Activated CD4-positive, alpha-beta T cell treated with anti-CD3 and anti-CD28 coated beads, Interleukin-2, amount 10 ng/mL, durations not matched to agents 7 days and 5 days (primary cell): ENCODE measurements around the gene ANKRD23. TPM values are rescaled to one million over a fixed set of nuclear protein-coding genes. Genes with fewer than 3 reads are reported as not detected.

Experiments
- CTCF ChIA-PET: fragments of 350-600 bp; sonication (Branson Sonifier 250); formaldehyde crosslinking; loops from one replicate; lab custom pipeline; 2021; ENCODE audit warnings: antibody characterized with exemption; lab: Charles Lee
- POLR2A ChIA-PET: fragments of 350-600 bp; sonication (Branson Sonifier 250); formaldehyde crosslinking; loops from one replicate; lab custom pipeline; 2021; ENCODE audit warnings: antibody characterized with exemption; lab: Charles Lee
- DNase-seq: peaks from one replicate; pipeline ENCODE4 v3.0.0-alpha.2; 2020
- H3K27ac Mint-ChIP-seq: one replicate; pipeline ENCODE4 v1.8.0; 2021; ENCODE audit warnings: mild to moderate bottlenecking, moderate library complexity, mixed read lengths
- H3K27me3 Mint-ChIP-seq: one replicate; pipeline ENCODE4 v1.8.0; 2021; ENCODE audit warnings: mixed read lengths
- H3K36me3 Mint-ChIP-seq: one replicate; pipeline ENCODE4 v1.8.0; 2021; ENCODE audit warnings: low read depth, mixed read lengths
- H3K4me1 Mint-ChIP-seq: one replicate; pipeline ENCODE4 v1.8.0; 2021; ENCODE audit warnings: mixed read lengths
- H3K4me3 Mint-ChIP-seq: one replicate; pipeline ENCODE4 v1.8.0; 2021; ENCODE audit warnings: mild to moderate bottlenecking, moderate library complexity, mixed read lengths
- H3K9me3 Mint-ChIP-seq: one replicate; pipeline ENCODE4 v1.8.0; 2021; ENCODE audit warnings: mixed read lengths
- total RNA-seq, 2 experiments: library from RNA; stranded (reverse); gene quantifications; one replicate each; pipeline ENCODE4 v1.2.3, GENCODE V29; 2021

The ANKRD23 gene
- total RNA-seq, 2 experiments from 2014 or later: 17.0 to 17.3 TPM

GRCh38 chr2:96838345-96839292 is 5.2 kb downstream of the ANKRD23 start:
- peaks cover 30% of the 10 kb centered on the region for H3K4me1 Mint-ChIP-seq
- ChIA-PET CTCF (interaction anchor here (0.8 to 1.7 kb wide), 8 partner anchors 9 to 274 kb away, joined by 3 to 8 read pairs (median 4); partner anchors contain the start of genes ANKRD36 and ANKRD39), POLR2A (no interaction called here)
- peak overlapping the region; percentile 90 for H3K27ac Mint-ChIP-seq
- peaks cover 20% of the 10 kb centered on the region for H3K36me3 Mint-ChIP-seq
- no peaks in the 10 kb centered on the region for H3K27me3 Mint-ChIP-seq
- DNase-seq: no peak
- no peaks in the 10 kb centered on the region for H3K9me3 Mint-ChIP-seq
- peak overlapping the region; percentile 51 for H3K4me3 Mint-ChIP-seq

GRCh38 chr2:96837575-96837974 is 6.2 kb downstream of the ANKRD23 start:
- POLR2A ChIA-PET: no interaction called here
- Mint-ChIP-seq H3K9me3 (no peaks in the 10 kb centered on the region), H3K4me3 (no peak overlapping the region), H3K36me3 (peaks cover 25% of the 10 kb centered on the region), H3K27ac (no peak overlapping the region), H3K27me3 (no peaks in the 10 kb centered on the region), H3K4me1 (peaks cover 26% of the 10 kb centered on the region)
- CTCF ChIA-PET: interaction anchor here (1.4 to 1.7 kb wide), 2 partner anchors 10 to 21 kb away, joined by 4 to 8 read pairs; partner anchors contain the start of gene ANKRD39
- DNase-seq: no peak

- H3K9me3 Mint-ChIP-seq: no peaks in the 10 kb centered on the region
- no peak overlapping the region for H3K27ac Mint-ChIP-seq
- H3K4me1 Mint-ChIP-seq: peaks cover 21% of the 10 kb centered on the region
- peaks cover 29% of the 10 kb centered on the region for H3K36me3 Mint-ChIP-seq
- H3K4me3 Mint-ChIP-seq: no peak overlapping the region
- H3K27me3 Mint-ChIP-seq: no peaks in the 10 kb centered on the region
- ChIA-PET POLR2A (no interaction called here), CTCF (interaction anchor here (0.7 to 2.2 kb wide), 3 partner anchors 18 to 36 kb away, joined by 3 to 13 read pairs (median 5); partner anchors contain the start of gene ANKRD39)
- DNase-seq: no peak
Observed at GRCh38 chr2:96835830-96836229, 8.0 kb downstream of the ANKRD23 start.

GRCh38 chr2:96832754-96833507 is 10.9 kb downstream of the ANKRD23 start:
- POLR2A ChIA-PET: no interaction called here

GRCh38 chr2:96832408-96832753 is 11.4 kb downstream of the ANKRD23 start:
- Mint-ChIP-seq H3K27ac (no peak overlapping the region), H3K36me3 (peaks cover 43% of the 10 kb centered on the region), H3K27me3 (no peaks in the 10 kb centered on the region), H3K9me3 (no peaks in the 10 kb centered on the region), H3K4me1 (peaks cover 3% of the 10 kb centered on the region), H3K4me3 (no peak overlapping the region)
- ChIA-PET POLR2A (no interaction called here), CTCF (no interaction called here)
- no peak for DNase-seq

More at GRCh38 chr2:96832754-96833507, 10.9 kb downstream of the ANKRD23 start:
- H3K27me3 Mint-ChIP-seq: no peaks in the 10 kb centered on the region
- H3K9me3 Mint-ChIP-seq: no peaks in the 10 kb centered on the region
- H3K4me1 Mint-ChIP-seq: peaks cover 3% of the 10 kb centered on the region
- no peak overlapping the region for H3K27ac Mint-ChIP-seq
- CTCF ChIA-PET: interaction anchor here (0.6 to 1.7 kb wide), 3 partner anchors 12 to 509 kb away, joined by 3 to 5 read pairs (median 4); partner anchors contain the start of gene ANKRD39
- no peak for DNase-seq
- H3K4me3 Mint-ChIP-seq: no peak overlapping the region
- H3K36me3 Mint-ChIP-seq: peaks cover 39% of the 10 kb centered on the region

- no peak for DNase-seq
- no peak overlapping the region for H3K4me3 Mint-ChIP-seq
- H3K27ac Mint-ChIP-seq: peak overlapping the region; percentile 1
- ChIA-PET CTCF (no interaction called here), POLR2A (no interaction called here)
- peaks cover 46% of the 10 kb centered on the region for H3K36me3 Mint-ChIP-seq
- H3K9me3 Mint-ChIP-seq: no peaks in the 10 kb centered on the region
- H3K4me1 Mint-ChIP-seq: peaks cover 3% of the 10 kb centered on the region
- H3K27me3 Mint-ChIP-seq: no peaks in the 10 kb centered on the region
Observed at GRCh38 chr2:96831679-96832078, 12.1 kb downstream of the ANKRD23 start.

GRCh38 chr2:96830044-96830562 is 13.7 kb downstream of the ANKRD23 start:
- no peak for DNase-seq
- CTCF ChIA-PET: no interaction called here
- no peaks in the 10 kb centered on the region for H3K9me3 Mint-ChIP-seq
- H3K4me3 Mint-ChIP-seq: no peak overlapping the region
- POLR2A ChIA-PET: no interaction called here
- peaks cover 57% of the 10 kb centered on the region for H3K36me3 Mint-ChIP-seq
- H3K27me3 Mint-ChIP-seq: no peaks in the 10 kb centered on the region
- H3K27ac Mint-ChIP-seq: peak overlapping the region; percentile 77
- H3K4me1 Mint-ChIP-seq: peaks cover 3% of the 10 kb centered on the region

- Mint-ChIP-seq H3K27ac (no peak overlapping the region), H3K36me3 (peaks cover 54% of the 10 kb centered on the region), H3K4me1 (peaks cover 6% of the 10 kb centered on the region), H3K9me3 (no peaks in the 10 kb centered on the region), H3K4me3 (no peak overlapping the region), H3K27me3 (no peaks in the 10 kb centered on the region)
- DNase-seq: no peak
- CTCF ChIA-PET: interaction anchor here (0.6 kb wide), 1 partner anchor 84 kb away, joined by 3 read pairs; no protein-coding TSS in a partner anchor
- POLR2A ChIA-PET: no interaction called here
Observed at GRCh38 chr2:96828874-96829273, 14.9 kb downstream of the ANKRD23 start.

GRCh38 chr2:96828436-96828835 is 15.4 kb downstream of the ANKRD23 start:
- ChIA-PET CTCF (interaction anchor here (0.6 kb wide), 1 partner anchor 84 kb away, joined by 3 read pairs; no protein-coding TSS in a partner anchor), POLR2A (no interaction called here)
- peaks cover 6% of the 10 kb centered on the region for H3K4me1 Mint-ChIP-seq
- H3K9me3 Mint-ChIP-seq: no peaks in the 10 kb centered on the region
- H3K4me3 Mint-ChIP-seq: no peak overlapping the region
- no peak overlapping the region for H3K27ac Mint-ChIP-seq
- peaks cover 51% of the 10 kb centered on the region for H3K36me3 Mint-ChIP-seq
- no peaks in the 10 kb centered on the region for H3K27me3 Mint-ChIP-seq
- no peak for DNase-seq

GRCh38 chr2:96826546-96827278 is 17.1 kb downstream of the ANKRD23 start:
- Mint-ChIP-seq H3K27me3 (no peaks in the 10 kb centered on the region), H3K4me3 (no peak overlapping the region), H3K27ac (no peak overlapping the region), H3K36me3 (peaks cover 44% of the 10 kb centered on the region), H3K9me3 (no peaks in the 10 kb centered on the region), H3K4me1 (peaks cover 9% of the 10 kb centered on the region)
- POLR2A ChIA-PET: no interaction called here
- CTCF ChIA-PET: interaction anchor here (0.7 kb wide), 1 partner anchor 13 kb away, joined by 3 read pairs; no protein-coding TSS in a partner anchor
- no peak for DNase-seq

- ChIA-PET CTCF (interaction anchor here (0.6 to 1.6 kb wide), 3 partner anchors 9 to 33 kb away, joined by 3 to 6 read pairs (median 5); partner anchors contain the start of genes ANKRD39 and CNNM3), POLR2A (interaction anchor here (0.6 to 0.7 kb wide), 2 partner anchors 15 to 18 kb away, joined by 3 read pairs; no protein-coding TSS in a partner anchor)
- DNase-seq: no peak
- Mint-ChIP-seq H3K4me1 (peaks cover 26% of the 10 kb centered on the region), H3K36me3 (peaks cover 40% of the 10 kb centered on the region), H3K9me3 (no peaks in the 10 kb centered on the region), H3K27ac (no peak overlapping the region), H3K4me3 (no peak overlapping the region), H3K27me3 (no peaks in the 10 kb centered on the region)
Observed at GRCh38 chr2:96825057-96825456, 18.8 kb downstream of the ANKRD23 start.
